Astrocyte of the cerebellum (primary cell): ENCODE results near the gene IFITM1.

Experiments used
- DNase-seq: peaks from one replicate; pipeline ENCODE4 v3.0.0-alpha.2; 2011; ENCODE audit warnings: low read depth
- H3K4me3 ChIP-seq: 2 replicates; pipeline ENCODE4 v1.5.1; 2011; ENCODE audit warnings: mild to moderate bottlenecking, low read depth, low read length, moderate library complexity
- CTCF ChIP-seq: IDR thresholded peaks from 2 replicates; pipeline ENCODE4 v1.5.1; 2012; ENCODE audit warnings: low read length, low read depth, moderate library complexity, mild to moderate bottlenecking; ENCODE audit errors: missing control alignments
- in situ Hi-C: cut with HindIII; loops from 2 replicates; pipeline ENCODE4 v1.10.0; 2017; ENCODE audit warnings: low sequenced_read_pairs

Gene IFITM1

GRCh38 chr11:335779-336658 is 22.2 kb downstream of the IFITM1 start:
- H3K4me3 ChIP-seq = no peak overlapping the region
- in situ Hi-C loops = no loop called here
- DNase-seq = no peak
- TF ChIP-seq CTCF = no peak

DNA sequence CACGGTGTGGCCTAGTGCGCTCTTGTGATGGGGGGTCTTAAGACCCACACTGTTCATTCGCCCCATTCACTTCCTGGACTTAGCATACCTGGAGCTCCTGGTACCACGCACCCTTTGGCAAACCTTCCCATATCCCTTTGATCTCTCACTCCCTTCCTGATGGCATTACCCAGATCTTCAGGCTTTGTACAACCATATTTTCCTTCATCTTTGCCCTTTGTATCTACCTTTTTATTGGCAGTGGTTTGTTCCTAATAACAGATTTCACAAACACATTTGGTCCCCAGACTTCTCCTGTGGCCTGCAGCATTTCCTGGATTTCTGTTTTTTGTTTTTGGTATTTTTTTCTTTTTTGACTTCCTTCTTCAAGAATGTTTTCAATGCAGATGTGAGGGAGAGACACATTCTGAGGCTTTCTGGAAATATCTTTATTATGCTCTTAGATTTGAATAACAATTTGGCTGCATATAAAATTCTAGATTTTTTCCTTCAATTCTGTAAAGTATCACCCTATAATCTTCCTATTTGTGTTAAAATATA is 22.9 kb downstream of the IFITM1 start:
- no peak overlapping the region for H3K4me3 ChIP-seq
- no peak for DNase-seq
- TF ChIP-seq CTCF = no peak
- in situ Hi-C loops = no loop called here

- in situ Hi-C loops = no loop called here
- no peak for DNase-seq
- no peak overlapping the region for H3K4me3 ChIP-seq
- TF ChIP-seq CTCF = no peak
Measured at GRCh38 chr11:337711-338110, 23.9 kb downstream of the IFITM1 start.

DNA sequence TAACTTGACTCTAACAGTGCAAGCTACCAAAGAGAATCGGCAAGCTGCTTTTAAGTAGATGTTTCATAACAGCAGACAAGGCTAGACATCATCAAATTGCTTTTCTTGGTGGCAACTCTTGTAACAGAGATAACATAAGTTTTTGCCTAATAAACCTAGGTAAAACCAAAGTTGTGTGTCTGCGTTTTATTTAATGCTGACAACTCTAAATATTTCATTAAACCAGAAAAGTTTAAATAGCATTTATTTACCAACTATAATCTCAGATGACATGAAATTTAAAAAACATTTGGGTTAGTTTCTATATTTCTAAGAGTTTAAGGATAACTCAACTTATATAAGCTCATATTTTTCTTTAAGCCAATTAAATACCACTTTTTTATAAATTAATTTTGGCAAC is 26.1 kb downstream of the IFITM1 start:
- TF ChIP-seq CTCF = no peak
- in situ Hi-C loops = no loop called here

DNA sequence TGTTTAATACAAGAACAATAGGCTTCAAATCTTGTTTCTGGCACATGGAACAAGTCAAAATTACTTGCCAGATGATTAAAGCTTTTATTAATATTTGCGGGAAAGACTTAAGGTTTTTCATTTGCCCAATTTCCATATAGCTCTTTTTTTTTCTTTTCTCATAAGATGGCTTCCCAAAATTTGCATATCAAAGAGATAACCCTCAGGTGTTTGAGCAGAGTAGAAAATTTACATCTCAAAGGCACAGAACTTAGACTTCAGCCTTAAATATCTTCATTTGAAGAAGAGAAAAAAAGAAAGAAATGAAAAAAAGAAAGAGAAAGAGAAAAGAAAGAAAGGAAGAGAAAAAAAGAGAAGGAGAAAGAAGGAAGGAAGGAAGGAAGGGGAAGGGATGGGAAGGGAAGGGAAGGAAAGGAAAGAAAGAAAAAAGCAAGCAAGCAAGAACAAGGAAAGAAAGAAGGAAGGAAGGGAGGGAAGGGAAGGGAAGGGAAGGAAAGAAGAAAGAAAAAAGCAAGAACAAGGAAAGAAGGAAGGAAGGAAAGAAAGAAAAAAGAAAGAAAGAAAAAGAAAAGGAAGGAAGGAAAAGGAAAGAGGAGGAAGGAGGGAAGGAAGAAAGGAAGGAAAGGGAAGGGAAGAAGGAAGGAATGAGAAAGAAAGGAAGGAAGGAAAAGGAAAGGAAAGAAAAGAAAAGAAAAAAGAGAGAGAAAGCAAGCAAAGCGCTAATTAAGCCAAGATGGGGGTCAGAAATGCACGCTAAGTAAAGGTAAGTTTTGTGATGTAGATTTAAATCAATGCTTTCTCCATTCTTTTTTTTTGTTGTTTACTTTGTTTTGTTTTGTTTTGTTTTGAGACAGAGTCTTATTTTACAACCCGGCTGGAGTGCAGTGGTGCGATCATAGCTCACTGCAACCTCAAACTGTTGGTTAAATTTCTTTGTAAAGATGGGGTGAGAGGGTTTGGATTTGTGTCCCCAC is 27.0 kb downstream of the IFITM1 start:
- DNase-seq = no peak
- no peak for TF ChIP-seq CTCF
- H3K4me3 ChIP-seq = no peak overlapping the region
- in situ Hi-C loops = no loop called here

More for the DNA sequence above, 26.1 kb downstream of the IFITM1 start:
- DNase-seq = no peak
- no peak overlapping the region for H3K4me3 ChIP-seq

GRCh38 chr11:342328-342727 is 28.5 kb downstream of the IFITM1 start:
- no peak for DNase-seq
- H3K4me3 ChIP-seq = no peak overlapping the region
- in situ Hi-C loops = no loop called here
- TF ChIP-seq CTCF = no peak
